ENCODE data around the gene SORBS1. TPM values are rescaled to one million over a fixed set of nuclear protein-coding genes. Genes with fewer than 3 reads are reported as not detected.

The SORBS1 gene
- total and polyA plus RNA-seq, 9 of the 15 experiments (the other 6 are each of a cell fraction or from before 2014, with no cell fraction given): 2.0 to 13.3 (median 6.5) TPM

GRCh38 chr10:95445837-95446486, 115.2 kb downstream of the SORBS1 start (continued):
- TF ChIP-seq TEAD1 (CRISPR knock-in tag; IDR thresholded peaks at IDR 0.05): no peak
- TF ChIP-seq XRCC5 (IDR thresholded peaks at IDR 0.05; ENCODE audit: low read depth, low read length): no peak
- TF ChIP-seq NFYB (IDR thresholded peaks at IDR 0.05; ENCODE audit: extremely low read depth, insufficient read length): no peak
- TF ChIP-seq CGGBP1 (CRISPR knock-in tag; IDR thresholded peaks at IDR 0.05): no peak
- peak; percentile 35 for TF ChIP-seq MEIS2 (IDR thresholded peaks at IDR 0.05; ENCODE audit: partially characterized antibody)
- TF ChIP-seq CREM (IDR thresholded peaks at IDR 0.05; ENCODE audit: low read depth): 0 out of 2 replicates have a peak, but pooled peaks have one; percentile 6
- TF ChIP-seq ATF1 (CRISPR knock-in tag; IDR thresholded peaks at IDR 0.05): no peak
- TF ChIP-seq ATF1 (tag; IDR thresholded peaks at IDR 0.05): peak; percentile 32; the same call in 1 of the 2 replicates
- no peak for TF ChIP-seq HMG20A (CRISPR knock-in tag; conservative IDR thresholded peaks at IDR 0.05)
- no peak for TF ChIP-seq NFXL1 (CRISPR knock-in tag; IDR thresholded peaks at IDR 0.05)
- TF ChIP-seq DEAF1 (CRISPR knock-in tag; IDR thresholded peaks at IDR 0.05): peak; percentile 31; the same call in 1 of the 2 replicates
- no peak for TF ChIP-seq ZNF778 (CRISPR knock-in tag; IDR thresholded peaks at IDR 0.05)
- TF ChIP-seq FOXM1 (IDR thresholded peaks at IDR 0.05; ENCODE audit: low read depth): no peak
- TF ChIP-seq FOXM1 (CRISPR knock-in tag; IDR thresholded peaks at IDR 0.05; ENCODE audit: low read depth): no peak
- TF ChIP-seq SNIP1 (IDR thresholded peaks at IDR 0.05; ENCODE audit: low read depth): no peak
- no peak for TF ChIP-seq KDM1A (IDR thresholded peaks at IDR 0.05)
